ENCODE measurements around the gene AFF3.

- TF ChIP-seq TAF1 (IDR thresholded peaks at IDR 0.05; ENCODE audit: borderline replicate concordance, insufficient read depth, low read length) (no peak), POLR2AphosphoS5 (IDR thresholded peaks at IDR 0.05; ENCODE audit: low read depth, low read length) (no peak)
These were observed 167.0 kb downstream of the AFF3 start for GRCh38 chr2:99975386-99975785.

All from PFSK-1 (cell line).